Ovary (tissue), 3 donors: Measurements from ENCODE around the gene SMIM5.

Experiments used
- CTCF ChIP-seq, 3 donors: fragments of 450-650 bp in 2 of 3; fragments of 200-600 bp in 1 of 3; IDR thresholded peaks; one replicate each; pipeline versions ENCODE4 v1.5.1 to v1.8.0; 2016 to 2022; ENCODE audit warnings: antibody characterized with exemption in 3 of 3, mild to moderate bottlenecking in 1 of 3
- POLR2A ChIP-seq: fragments of 450-650 bp; IDR thresholded peaks from one replicate; pipeline ENCODE4 v1.6.1; 2017; ENCODE audit warnings: antibody characterized with exemption, mild to moderate bottlenecking, moderate library complexity
- donor health status: DM: no; HTN: no; CAD: no.

GRCh38 chr17:75634754-75635609, 1.7 kb downstream of the SMIM5 start:
- TF ChIP-seq CTCF (IDR thresholded peaks at IDR 0.05) (no peak), POLR2A (no peak)
